ENCODE measurements around the gene CLASP2.
"Not testable (repeated sequence)": the region's sequence is repeated elsewhere in the genome, so short reads cannot be mapped to it uniquely, and the experiment has no call there.

The CLASP2 gene

GRCh38 chr3:33718595-33718907 lies 497 bp upstream of the CLASP2 start:
- DNase-seq (ENCODE audit: low spot score in 2 of 2) = no peak
- no peaks in the 10 kb centered on the region for H3K27me3 Mint-ChIP-seq
- peak overlapping the region; percentile 90 for H3K27ac Mint-ChIP-seq
- H3K4me1 Mint-ChIP-seq = peaks cover 6% of the 10 kb centered on the region
- no peaks in the 10 kb centered on the region for H3K9me3 Mint-ChIP-seq
- H3K4me3 Mint-ChIP-seq = peak overlapping the region; percentile 94
- no peak for ATAC-seq (ENCODE audit: low read depth)
- no peaks in the 10 kb centered on the region for H3K36me3 Mint-ChIP-seq

- Mint-ChIP-seq H3K4me1 (peaks cover 6% of the 10 kb centered on the region), H3K27ac (peak overlapping the region; percentile 90), H3K4me3 (peak overlapping the region; percentile 94), H3K9me3 (no peaks in the 10 kb centered on the region), H3K36me3 (no peaks in the 10 kb centered on the region), H3K27me3 (no peaks in the 10 kb centered on the region)
- no peak for DNase-seq (ENCODE audit: low spot score in 2 of 2)
- no peak for ATAC-seq (ENCODE audit: low read depth)
Observed at GRCh38 chr3:33717616-33717865, 513 bp downstream of the CLASP2 start.

DNA sequence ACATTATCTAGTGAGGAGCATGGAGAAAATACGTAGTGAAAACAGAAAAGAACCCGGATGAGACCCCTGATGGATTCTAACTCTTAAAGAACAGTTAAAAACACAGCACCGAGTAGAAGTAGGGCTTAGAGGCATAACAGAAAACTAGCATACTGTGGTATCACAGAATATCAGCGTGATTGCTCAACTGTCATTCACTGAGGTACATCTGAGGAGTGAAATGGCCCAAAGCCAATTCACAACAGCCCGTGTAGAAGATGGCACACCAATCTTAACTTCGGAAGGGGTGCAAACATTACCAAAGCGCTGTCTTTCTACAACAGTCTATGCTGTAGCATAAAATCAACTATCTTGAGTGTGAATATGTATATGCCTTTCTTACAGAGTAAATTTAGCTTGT lies 1.8 kb downstream of the CLASP2 start:
- ATAC-seq (ENCODE audit: low read depth) (no peak), DNase-seq (ENCODE audit: low spot score in 2 of 2) (no peak)
- H3K4me1 Mint-ChIP-seq = peaks cover 16% of the 10 kb centered on the region
- peaks cover 3% of the 10 kb centered on the region for H3K36me3 Mint-ChIP-seq
- H3K27ac Mint-ChIP-seq = peak overlapping the region; percentile 90
- H3K9me3 Mint-ChIP-seq = no peaks in the 10 kb centered on the region
- no peaks in the 10 kb centered on the region for H3K27me3 Mint-ChIP-seq
- no peak overlapping the region for H3K4me3 Mint-ChIP-seq

DNA sequence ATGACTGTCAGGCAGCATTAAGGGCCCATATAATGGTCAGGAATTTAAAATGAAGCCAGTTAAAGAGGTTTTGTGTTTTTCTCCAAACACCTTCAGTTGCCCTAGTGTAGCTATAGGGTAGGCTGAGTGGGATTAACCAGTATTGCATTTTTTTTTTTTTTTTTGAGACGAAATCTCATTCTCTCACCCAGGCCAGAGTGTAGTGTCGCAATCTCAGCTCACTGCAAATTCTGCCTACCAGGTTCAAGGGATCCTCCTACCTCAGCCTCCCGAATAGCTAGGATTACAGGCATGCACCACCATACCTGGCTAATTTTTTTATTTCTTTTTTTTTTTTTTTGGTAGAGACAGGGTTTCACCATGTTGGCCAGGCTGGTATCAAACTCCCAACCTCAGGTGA lies 7.0 kb downstream of the CLASP2 start:
- ATAC-seq (ENCODE audit: low read depth) (no peak), DNase-seq (ENCODE audit: low spot score in 2 of 2) (no peak)
- Mint-ChIP-seq H3K4me3 (no peak overlapping the region), H3K36me3 (peaks cover 15% of the 10 kb centered on the region), H3K27ac (no peak overlapping the region), H3K9me3 (peaks cover 2% of the 10 kb centered on the region), H3K4me1 (peaks cover 21% of the 10 kb centered on the region), H3K27me3 (no peaks in the 10 kb centered on the region)

- Mint-ChIP-seq H3K27me3 (no peaks in the 10 kb centered on the region), H3K36me3 (peaks cover 44% of the 10 kb centered on the region), H3K27ac (peak overlapping the region; percentile 50), H3K4me1 (peaks cover 21% of the 10 kb centered on the region), H3K9me3 (peaks cover 9% of the 10 kb centered on the region), H3K4me3 (no peak overlapping the region)
- ATAC-seq (ENCODE audit: low read depth) (no peak), DNase-seq (ENCODE audit: low spot score in 2 of 2) (no peak)
Observed at GRCh38 chr3:33706056-33706455, 12.0 kb downstream of the CLASP2 start.

- ATAC-seq (ENCODE audit: low read depth) (no peak), DNase-seq (ENCODE audit: low spot score in 2 of 2) (no peak)
- H3K4me3 Mint-ChIP-seq = no peak overlapping the region
- H3K27me3 Mint-ChIP-seq = no peaks in the 10 kb centered on the region
- H3K27ac Mint-ChIP-seq = no peak overlapping the region
- H3K36me3 Mint-ChIP-seq = peaks cover 45% of the 10 kb centered on the region
- H3K9me3 Mint-ChIP-seq = peaks cover 9% of the 10 kb centered on the region
- H3K4me1 Mint-ChIP-seq = peaks cover 21% of the 10 kb centered on the region
Observed at GRCh38 chr3:33704891-33705290, 13.2 kb downstream of the CLASP2 start.

DNA sequence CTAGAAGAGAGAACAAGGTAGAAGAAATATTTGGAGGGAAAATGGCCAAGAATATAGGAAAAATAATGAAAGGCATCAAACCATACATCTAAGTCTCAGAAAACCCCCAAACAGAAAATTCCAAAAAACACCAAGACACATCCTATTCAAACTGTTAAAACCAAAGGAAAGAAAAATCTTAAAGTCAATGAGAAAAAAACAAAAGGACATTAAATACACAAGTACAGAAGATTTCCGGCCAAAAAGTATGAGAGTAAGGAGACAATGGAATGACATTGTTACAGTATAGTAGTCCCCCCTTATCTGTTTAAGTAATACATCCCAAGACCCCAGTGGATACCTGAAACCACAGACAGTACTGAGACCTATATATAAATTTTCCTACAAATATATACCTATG lies 18.8 kb downstream of the CLASP2 start:
- no peaks in the 10 kb centered on the region for H3K27me3 Mint-ChIP-seq
- H3K9me3 Mint-ChIP-seq = peaks cover 7% of the 10 kb centered on the region
- H3K4me3 Mint-ChIP-seq = no peak overlapping the region
- no peak for DNase-seq (ENCODE audit: low spot score in 2 of 2)
- ATAC-seq (ENCODE audit: low read depth) = no peak
- H3K36me3 Mint-ChIP-seq = peaks cover 31% of the 10 kb centered on the region
- H3K27ac Mint-ChIP-seq = peak overlapping the region; percentile 13
- H3K4me1 Mint-ChIP-seq = peaks cover 17% of the 10 kb centered on the region

DNA sequence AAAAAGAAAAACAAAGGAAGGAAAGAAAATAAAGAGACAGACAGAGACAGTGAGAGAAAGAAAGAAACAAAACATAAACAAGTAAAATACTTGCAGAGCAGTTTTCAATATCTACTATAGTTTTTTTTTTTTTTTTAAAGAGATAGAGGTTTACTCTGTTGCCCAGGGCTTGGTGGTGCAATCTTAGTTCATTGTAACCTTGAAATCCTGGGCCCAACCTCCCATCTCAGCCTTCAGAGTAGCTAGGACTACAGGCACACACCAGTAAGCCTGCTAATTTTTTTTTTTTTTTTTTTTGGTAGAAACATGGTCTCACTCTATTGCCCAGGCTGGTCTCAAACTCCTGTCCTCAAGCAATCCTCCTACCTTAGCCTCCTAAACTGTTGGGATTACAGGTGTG lies 23.1 kb downstream of the CLASP2 start:
- H3K27ac Mint-ChIP-seq = peak overlapping the region; percentile 48
- no peaks in the 10 kb centered on the region for H3K27me3 Mint-ChIP-seq
- peaks cover 22% of the 10 kb centered on the region for H3K36me3 Mint-ChIP-seq
- H3K4me1 Mint-ChIP-seq = peaks cover 14% of the 10 kb centered on the region
- peaks cover 2% of the 10 kb centered on the region for H3K9me3 Mint-ChIP-seq
- ATAC-seq (ENCODE audit: low read depth) (no peak), DNase-seq (ENCODE audit: low spot score in 2 of 2) (no peak)
- no peak overlapping the region for H3K4me3 Mint-ChIP-seq

GRCh38 chr3:33690341-33690740 lies 27.7 kb downstream of the CLASP2 start:
- ATAC-seq (ENCODE audit: low read depth) (no peak), DNase-seq (ENCODE audit: low spot score in 2 of 2) (no peak)
- H3K36me3 Mint-ChIP-seq = peaks cover 19% of the 10 kb centered on the region
- H3K9me3 Mint-ChIP-seq = no peaks in the 10 kb centered on the region
- H3K27ac Mint-ChIP-seq = no peak overlapping the region
- H3K27me3 Mint-ChIP-seq = no peaks in the 10 kb centered on the region
- no peak overlapping the region for H3K4me3 Mint-ChIP-seq
- H3K4me1 Mint-ChIP-seq = peaks cover 7% of the 10 kb centered on the region

DNA sequence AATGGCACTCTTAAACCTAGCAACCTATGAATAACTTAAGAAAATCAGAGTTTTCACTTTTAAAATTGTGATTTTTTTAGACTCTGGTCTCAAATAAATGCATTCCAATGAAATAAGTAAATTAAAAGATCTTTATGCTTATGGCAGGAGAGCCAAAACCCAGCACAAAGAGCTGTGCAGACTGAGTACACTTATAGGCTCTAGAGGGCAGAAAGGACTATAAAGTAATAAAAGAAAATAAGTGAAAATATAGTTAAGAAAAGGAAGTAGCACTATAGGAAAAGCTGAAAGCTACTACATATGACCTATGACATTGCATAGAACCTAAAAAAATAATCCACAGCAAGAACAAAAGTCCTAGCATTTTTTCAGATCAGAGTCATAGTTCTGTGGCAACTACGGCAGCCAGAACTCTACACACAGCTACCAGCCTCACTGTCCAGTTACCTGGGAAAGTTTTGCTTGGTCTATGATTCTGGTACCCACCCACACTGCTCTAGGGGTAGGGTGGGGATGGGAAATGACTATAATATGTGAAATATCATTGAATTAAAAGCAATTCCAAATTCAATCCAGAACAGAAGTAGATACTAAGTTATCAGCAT lies 30.5 kb downstream of the CLASP2 start:
- Mint-ChIP-seq H3K36me3 (peaks cover 15% of the 10 kb centered on the region), H3K9me3 (no peaks in the 10 kb centered on the region), H3K4me1 (no peaks in the 10 kb centered on the region), H3K27me3 (no peaks in the 10 kb centered on the region), H3K4me3 (no peak overlapping the region), H3K27ac (no peak overlapping the region)
- DNase-seq (ENCODE audit: low spot score in 2 of 2) (no peak), ATAC-seq (ENCODE audit: low read depth) (no peak)

DNA sequence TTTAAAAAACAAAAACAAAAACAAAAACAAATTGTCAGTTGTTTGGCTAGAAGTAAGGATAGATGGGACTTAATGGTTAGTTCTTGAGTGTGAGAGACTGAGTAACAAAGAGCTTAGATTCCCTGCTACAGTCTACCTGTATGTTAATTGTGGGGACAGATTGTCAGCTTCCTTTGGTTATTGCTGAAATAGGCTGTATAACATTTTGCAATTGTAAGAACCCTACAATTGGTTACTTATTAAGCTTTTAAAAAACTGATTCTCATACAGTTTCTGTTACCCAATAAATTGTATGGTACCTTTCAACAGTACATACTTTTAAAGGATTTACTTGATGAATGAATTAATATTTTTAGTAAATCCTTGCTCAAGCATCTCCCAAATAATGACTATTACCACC lies 35.3 kb downstream of the CLASP2 start:
- no peaks in the 10 kb centered on the region for H3K4me1 Mint-ChIP-seq
- no peak overlapping the region for H3K27ac Mint-ChIP-seq
- no peak overlapping the region for H3K4me3 Mint-ChIP-seq
- peaks cover 37% of the 10 kb centered on the region for H3K36me3 Mint-ChIP-seq
- H3K9me3 Mint-ChIP-seq = peaks cover 6% of the 10 kb centered on the region
- no peak for DNase-seq (ENCODE audit: low spot score in 2 of 2)
- H3K27me3 Mint-ChIP-seq = no peaks in the 10 kb centered on the region
- no peak for ATAC-seq (ENCODE audit: low read depth)

DNA sequence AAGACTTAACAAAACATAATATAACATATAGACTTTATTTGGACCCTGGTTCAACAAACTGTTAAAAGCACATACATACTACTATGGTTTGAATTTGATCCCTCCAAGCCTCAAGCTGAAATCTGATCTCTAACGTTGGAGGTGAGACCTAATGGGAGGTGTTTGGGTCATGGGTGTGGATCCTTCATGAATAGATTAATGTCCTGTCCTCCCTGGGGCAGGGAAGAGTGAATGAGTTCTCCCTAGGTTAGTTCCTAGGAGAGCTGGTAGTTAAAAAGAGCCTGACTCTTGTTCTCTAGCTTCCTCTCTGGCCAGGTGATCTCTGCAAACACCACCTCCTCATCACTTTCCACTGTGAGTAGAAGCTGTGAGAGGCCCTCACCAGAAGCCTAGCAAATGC lies 36.4 kb downstream of the CLASP2 start:
- DNase-seq (ENCODE audit: low spot score in 2 of 2) (no peak), ATAC-seq (ENCODE audit: low read depth) (no peak)
- Mint-ChIP-seq H3K27ac (no peak overlapping the region), H3K36me3 (peaks cover 43% of the 10 kb centered on the region), H3K27me3 (no peaks in the 10 kb centered on the region), H3K4me1 (no peaks in the 10 kb centered on the region), H3K9me3 (peaks cover 8% of the 10 kb centered on the region), H3K4me3 (no peak overlapping the region)

DNA sequence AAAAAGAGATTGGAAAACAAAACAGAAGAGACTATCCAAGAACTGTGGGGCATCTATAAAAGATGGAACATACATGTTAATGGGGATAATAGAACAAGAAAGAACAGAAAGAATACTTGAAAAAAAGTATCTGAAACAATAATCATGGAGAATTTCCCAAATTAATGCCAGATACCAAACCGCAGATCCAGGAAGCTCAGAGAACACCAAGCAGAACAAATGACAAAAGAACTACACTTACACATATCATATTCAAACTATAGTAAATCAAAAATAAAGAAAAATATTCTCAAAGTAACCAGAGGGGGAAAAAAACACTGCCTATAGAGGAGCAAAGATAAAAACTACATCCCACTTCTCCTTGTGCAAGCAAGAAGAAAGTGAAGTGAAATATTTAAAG lies 40.0 kb downstream of the CLASP2 start:
- no peak overlapping the region for H3K27ac Mint-ChIP-seq
- H3K27me3 Mint-ChIP-seq = no peaks in the 10 kb centered on the region
- H3K4me3 Mint-ChIP-seq = no peak overlapping the region
- no peaks in the 10 kb centered on the region for H3K4me1 Mint-ChIP-seq
- peaks cover 45% of the 10 kb centered on the region for H3K36me3 Mint-ChIP-seq
- peaks cover 8% of the 10 kb centered on the region for H3K9me3 Mint-ChIP-seq
- no peak for DNase-seq (ENCODE audit: low spot score in 2 of 2)
- ATAC-seq (ENCODE audit: low read depth) = no peak

DNA sequence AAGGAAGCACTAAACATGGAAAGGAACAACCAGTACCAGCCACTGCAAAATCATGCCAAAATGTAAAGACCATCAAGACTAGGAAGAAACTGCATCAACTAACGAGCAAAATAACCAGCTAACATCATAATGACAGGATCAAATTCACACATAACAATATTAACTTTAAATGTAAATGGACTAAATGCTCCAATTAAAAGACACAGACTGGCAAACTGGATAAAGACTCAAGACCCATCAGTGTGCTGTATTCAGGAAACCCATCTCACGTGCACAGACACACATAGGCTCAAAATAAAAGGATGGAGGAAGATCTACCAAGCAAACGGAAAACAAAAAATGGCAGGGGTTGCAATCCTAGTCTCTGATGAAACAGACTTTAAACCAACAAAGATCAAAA lies 44.6 kb downstream of the CLASP2 start:
- not testable (repeated sequence) for H3K4me3 Mint-ChIP-seq; ATAC-seq (ENCODE audit: low read depth); DNase-seq (ENCODE audit: low spot score in 2 of 2); H3K27ac Mint-ChIP-seq; H3K9me3 Mint-ChIP-seq; H3K4me1 Mint-ChIP-seq; H3K27me3 Mint-ChIP-seq
- H3K36me3 Mint-ChIP-seq = peaks cover 45% of the 10 kb centered on the region

DNA sequence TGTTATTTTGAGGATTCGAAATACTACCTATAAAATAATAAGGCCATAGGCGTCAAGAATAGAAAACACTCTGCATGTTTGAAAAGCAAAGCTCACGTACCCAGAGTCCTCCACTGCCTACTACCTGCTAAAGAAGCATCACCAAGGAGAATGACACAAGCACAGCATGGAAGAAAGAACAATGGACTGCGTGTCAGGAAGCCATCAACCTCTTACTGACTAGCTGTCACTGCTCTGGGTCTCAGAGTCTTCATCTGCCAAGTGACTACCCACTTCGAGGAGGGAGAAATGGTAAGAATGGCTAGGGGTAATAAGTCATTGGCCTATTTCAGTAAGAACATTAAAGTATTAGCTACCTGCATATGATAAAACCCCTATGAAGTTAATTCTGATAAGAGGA lies 49.4 kb downstream of the CLASP2 start:
- Mint-ChIP-seq H3K36me3 (peaks cover 34% of the 10 kb centered on the region), H3K4me1 (peaks cover 2% of the 10 kb centered on the region)

DNA sequence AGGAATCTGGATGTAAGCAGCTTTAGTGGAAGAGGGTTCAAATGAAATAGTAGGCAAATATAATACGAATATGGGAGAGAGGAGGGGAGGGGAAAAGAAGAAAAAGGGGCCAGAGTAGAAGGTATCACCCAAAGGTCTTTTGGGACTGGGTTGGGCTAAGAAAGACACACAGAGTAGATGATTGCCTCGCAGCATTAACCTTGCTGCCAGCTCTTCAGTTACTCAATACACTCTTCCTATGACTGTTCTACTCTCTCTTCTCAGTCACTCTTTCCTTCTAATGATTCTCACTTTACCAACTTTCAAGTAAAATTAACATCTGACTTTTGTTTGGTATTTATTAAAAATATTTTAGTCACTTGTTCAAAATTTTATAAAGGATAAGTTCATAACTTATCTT lies 52.8 kb downstream of the CLASP2 start:
- H3K27me3 Mint-ChIP-seq = no peaks in the 10 kb centered on the region
- peaks cover 4% of the 10 kb centered on the region for H3K4me1 Mint-ChIP-seq
- H3K9me3 Mint-ChIP-seq = no peaks in the 10 kb centered on the region
- DNase-seq (ENCODE audit: low spot score in 2 of 2) = no peak
- no peak overlapping the region for H3K4me3 Mint-ChIP-seq
- ATAC-seq (ENCODE audit: low read depth) = no peak
- peak overlapping the region; percentile 41 for H3K27ac Mint-ChIP-seq
- peaks cover 17% of the 10 kb centered on the region for H3K36me3 Mint-ChIP-seq

More for the DNA sequence above, 49.4 kb downstream of the CLASP2 start:
- DNase-seq (ENCODE audit: low spot score in 2 of 2) = no peak
- Mint-ChIP-seq H3K27ac (no peak overlapping the region), H3K4me3 (no peak overlapping the region), H3K9me3 (no peaks in the 10 kb centered on the region), H3K27me3 (no peaks in the 10 kb centered on the region)
- no peak for ATAC-seq (ENCODE audit: low read depth)

All from memory B cell (primary cell).